AG04450 (cell line): ENCODE results near the gene PIGH. TPM values are rescaled to one million over a fixed set of nuclear protein-coding genes. Genes with fewer than 3 reads are reported as not detected.

Experiments used
- CTCF ChIA-PET: fragments of 300-600, 350-600 bp; formaldehyde crosslinking; extraction: SDS; loops from one replicate; lab custom pipeline; 2022; ENCODE audit warnings: antibody characterized with exemption, inconsistent platforms; lab: Charles Lee
- POLR2A ChIA-PET: fragments of 350-600 bp; formaldehyde crosslinking; extraction: SDS; loops from one replicate; lab custom pipeline; 2021; ENCODE audit warnings: antibody characterized with exemption, inconsistent platforms; lab: Yijun Ruan, JAX
- DNase-seq: peaks from one replicate; pipeline ENCODE4 v3.0.0-alpha.2; 2011; ENCODE audit warnings: low read depth, low spot score
- H3K27ac ChIP-seq: one replicate; pipeline ENCODE4 v1.5.1; 2012; ENCODE audit warnings: low read depth, low read length, control low read depth
- H3K27me3 ChIP-seq: one replicate; pipeline ENCODE4 v1.6.0; 2012; ENCODE audit warnings: low read length; ENCODE audit not compliant: control insufficient read depth, insufficient read depth
- H3K4me3 ChIP-seq: 2 replicates; pipeline ENCODE4 v1.5.1; 2011; ENCODE audit warnings: mild to moderate bottlenecking, low read depth, low read length, control low read depth
- H3K9me3 ChIP-seq: 2 replicates; pipeline ENCODE4 v1.5.1; 2012; ENCODE audit warnings: low read length; ENCODE audit not compliant: control insufficient read depth, insufficient read depth
- polyA plus RNA-seq: library from polyadenylated mRNA; depleted of rRNA; stranded (reverse); fragments of >200 nt; gene quantifications from 2 replicates; pipeline ENCODE4 v1.2.3, GENCODE V29; 2011
- TF ChIP-seq, protein P1 (sequence below): IDR thresholded peaks from 2 replicates; pipeline ENCODE4 v1.5.1; 2011; ENCODE audit warnings: low read depth, low read length, control low read depth, inconsistent platforms

Gene PIGH
- polyA plus RNA-seq, 1 experiment: 17.6 TPM

DNA sequence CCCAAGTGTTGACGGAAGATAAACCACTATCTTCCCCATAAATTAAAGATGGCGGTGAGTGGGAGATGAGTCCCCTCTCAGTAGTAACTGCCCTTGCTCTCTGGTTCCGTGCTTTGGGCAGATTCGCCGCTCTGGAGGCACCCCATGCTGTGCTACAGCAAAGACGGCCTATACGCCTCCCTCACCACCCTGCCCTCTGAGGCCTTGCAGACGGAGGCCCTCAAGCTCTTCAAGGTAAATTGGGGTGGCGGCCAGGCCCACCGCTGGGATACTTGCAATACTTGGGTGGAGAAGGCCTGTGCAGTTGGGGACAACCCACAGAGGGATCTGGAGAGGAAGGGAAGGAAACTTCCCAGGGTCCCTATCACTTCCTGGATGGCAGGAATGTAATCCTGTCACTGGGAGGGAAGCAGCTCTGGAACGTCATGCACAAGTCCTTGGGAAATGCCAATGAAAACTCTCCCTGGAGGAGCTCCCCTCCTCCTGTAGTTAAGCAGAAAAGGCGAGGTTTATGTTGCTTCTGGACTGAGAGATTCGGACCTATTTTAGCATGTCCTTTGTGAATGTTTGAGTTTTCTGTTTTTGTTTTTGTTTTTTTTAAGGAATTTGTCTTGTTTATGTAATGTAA lies 22.8 kb downstream of the PIGH start:
- H3K9me3 ChIP-seq: no peaks in the 10 kb centered on the region
- peaks cover 11% of the 10 kb centered on the region for H3K27me3 ChIP-seq
- TF ChIP-seq, protein P1, sequence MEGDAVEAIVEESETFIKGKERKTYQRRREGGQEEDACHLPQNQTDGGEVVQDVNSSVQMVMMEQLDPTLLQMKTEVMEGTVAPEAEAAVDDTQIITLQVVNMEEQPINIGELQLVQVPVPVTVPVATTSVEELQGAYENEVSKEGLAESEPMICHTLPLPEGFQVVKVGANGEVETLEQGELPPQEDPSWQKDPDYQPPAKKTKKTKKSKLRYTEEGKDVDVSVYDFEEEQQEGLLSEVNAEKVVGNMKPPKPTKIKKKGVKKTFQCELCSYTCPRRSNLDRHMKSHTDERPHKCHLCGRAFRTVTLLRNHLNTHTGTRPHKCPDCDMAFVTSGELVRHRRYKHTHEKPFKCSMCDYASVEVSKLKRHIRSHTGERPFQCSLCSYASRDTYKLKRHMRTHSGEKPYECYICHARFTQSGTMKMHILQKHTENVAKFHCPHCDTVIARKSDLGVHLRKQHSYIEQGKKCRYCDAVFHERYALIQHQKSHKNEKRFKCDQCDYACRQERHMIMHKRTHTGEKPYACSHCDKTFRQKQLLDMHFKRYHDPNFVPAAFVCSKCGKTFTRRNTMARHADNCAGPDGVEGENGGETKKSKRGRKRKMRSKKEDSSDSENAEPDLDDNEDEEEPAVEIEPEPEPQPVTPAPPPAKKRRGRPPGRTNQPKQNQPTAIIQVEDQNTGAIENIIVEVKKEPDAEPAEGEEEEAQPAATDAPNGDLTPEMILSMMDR: no peak
- no peak overlapping the region for H3K27ac ChIP-seq
- no peak overlapping the region for H3K4me3 ChIP-seq
- ChIA-PET POLR2A (no interaction called here), CTCF (interaction anchor here (1.1 to 3.3 kb wide), 2 partner anchors 51 to 150 kb away, joined by 3 to 8 read pairs; no protein-coding TSS in a partner anchor)
- no peak for DNase-seq

DNA sequence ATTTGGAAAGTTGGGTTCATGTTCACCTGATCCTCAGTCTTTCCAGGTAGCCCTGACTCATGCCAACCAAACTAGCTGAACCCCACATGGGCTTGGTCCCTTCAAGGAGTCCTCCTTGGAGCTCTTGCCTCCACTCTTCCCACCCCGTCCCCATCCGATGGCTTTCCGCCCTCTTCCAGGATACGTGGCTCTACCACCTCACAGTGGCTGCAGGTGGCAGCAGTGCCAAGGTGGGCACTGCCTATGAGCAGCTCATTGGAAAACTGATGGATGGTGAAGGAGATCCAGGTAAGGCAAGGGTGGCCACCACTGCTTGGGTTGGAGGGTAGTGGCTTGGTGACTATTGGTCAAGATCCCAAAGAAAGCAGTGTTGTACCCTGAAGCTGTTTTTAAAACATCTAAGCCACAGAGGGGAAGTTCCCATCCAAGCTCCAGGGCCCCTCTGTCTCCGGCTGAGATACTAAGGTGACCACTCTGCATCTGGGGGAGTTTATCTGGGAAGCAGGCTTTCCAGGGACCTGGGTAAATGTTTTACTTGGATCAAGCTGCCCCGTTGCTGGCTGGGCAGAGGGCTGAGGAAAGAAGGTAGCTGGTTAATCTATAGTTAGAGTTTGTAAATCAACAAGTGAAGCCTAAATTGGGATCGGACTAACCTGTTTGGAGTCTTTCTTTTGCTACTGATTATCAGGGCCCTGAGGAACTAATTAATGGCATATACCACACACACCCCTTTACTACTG lies 23.7 kb downstream of the PIGH start:
- TF ChIP-seq, protein P1: no peak
- H3K27ac ChIP-seq: no peak overlapping the region
- H3K9me3 ChIP-seq: no peaks in the 10 kb centered on the region
- ChIA-PET POLR2A (no interaction called here), CTCF (interaction anchor here (0.9 to 3.3 kb wide), 3 partner anchors 8 to 149 kb away, joined by 3 to 8 read pairs (median 3); no protein-coding TSS in a partner anchor)
- no peak for DNase-seq
- H3K4me3 ChIP-seq: no peak overlapping the region
- peaks cover 9% of the 10 kb centered on the region for H3K27me3 ChIP-seq

DNA sequence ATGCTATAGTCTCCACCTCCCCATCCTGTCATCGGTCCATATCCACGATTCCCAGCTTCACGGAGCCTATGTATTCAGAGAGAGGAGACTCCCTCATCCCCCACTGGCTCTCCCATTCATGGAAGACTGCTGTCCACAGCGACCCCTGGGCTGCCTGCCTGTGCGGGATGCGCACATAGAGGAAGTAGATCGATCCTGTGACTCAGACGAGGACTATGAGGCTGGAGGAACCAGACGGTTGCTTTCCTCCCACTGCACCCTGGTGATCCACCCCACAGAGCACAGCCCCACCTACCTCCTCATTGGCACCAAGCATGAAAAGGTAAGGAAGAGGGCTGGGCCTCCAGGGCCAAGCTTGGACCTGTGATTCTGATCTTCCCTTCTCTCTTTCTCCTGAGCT lies 24.4 kb downstream of the PIGH start:
- DNase-seq: no peak
- Histone ChIP-seq H3K27me3 (peaks cover 9% of the 10 kb centered on the region), H3K4me3 (no peak overlapping the region), H3K27ac (no peak overlapping the region), H3K9me3 (no peaks in the 10 kb centered on the region)
- ChIA-PET POLR2A (no interaction called here), CTCF (interaction anchor here (0.9 to 3.3 kb wide), 2 partner anchors 9 to 148 kb away, joined by 3 to 8 read pairs; no protein-coding TSS in a partner anchor)
- TF ChIP-seq, protein P1: no peak

DNA sequence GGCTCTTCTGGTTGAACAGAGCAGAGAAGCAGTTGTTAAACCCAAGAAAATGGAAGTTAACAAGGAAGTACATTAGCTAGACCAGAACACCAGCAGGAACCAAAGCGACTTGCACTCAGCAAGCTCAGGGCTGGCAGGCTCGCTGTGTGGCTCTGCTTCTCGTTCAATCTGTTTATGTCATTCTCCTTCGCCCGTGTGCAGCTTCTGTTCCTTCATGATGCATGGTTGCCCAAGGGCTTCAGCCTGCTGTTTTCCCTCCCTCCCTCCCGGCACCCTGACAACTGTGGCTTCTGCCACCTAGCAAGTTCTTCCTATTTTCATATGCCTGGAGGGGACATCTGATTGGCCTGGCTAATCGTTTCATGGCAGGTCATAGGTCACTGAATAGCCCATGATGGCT lies 25.3 kb downstream of the PIGH start:
- TF ChIP-seq, protein P1: no peak
- CTCF ChIA-PET: interaction anchor here (0.9 kb wide), 1 partner anchor 1215 kb away, joined by 3 read pairs; no protein-coding TSS in a partner anchor
- DNase-seq: no peak
- POLR2A ChIA-PET: no interaction called here
- Histone ChIP-seq H3K27me3 (peaks cover 9% of the 10 kb centered on the region), H3K4me3 (no peak overlapping the region), H3K9me3 (no peaks in the 10 kb centered on the region), H3K27ac (no peak overlapping the region)

DNA sequence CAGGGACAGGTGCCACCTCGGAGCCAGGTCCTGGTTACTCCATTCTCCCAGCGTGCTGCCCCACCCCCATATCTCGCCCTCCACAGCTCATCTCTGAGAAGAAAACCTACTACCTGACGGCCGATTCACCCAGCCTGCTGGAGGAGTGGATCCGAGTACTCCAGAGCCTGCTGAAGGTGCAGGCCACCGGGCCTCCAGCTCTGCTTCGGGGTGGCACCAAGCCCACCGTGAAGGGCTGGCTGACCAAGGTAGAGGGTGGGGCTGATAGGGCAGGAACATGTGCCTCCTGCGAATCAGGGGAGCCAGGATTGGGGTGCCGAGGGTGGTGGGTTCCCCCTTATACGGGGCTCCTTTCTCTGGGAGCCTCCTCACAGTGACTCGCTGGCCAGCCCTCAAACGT lies 25.9 kb downstream of the PIGH start:
- TF ChIP-seq, protein P1: no peak
- no peak for DNase-seq
- no peak overlapping the region for H3K4me3 ChIP-seq
- POLR2A ChIA-PET: no interaction called here
- no peaks in the 10 kb centered on the region for H3K9me3 ChIP-seq
- no peak overlapping the region for H3K27ac ChIP-seq
- CTCF ChIA-PET: interaction anchor here (0.9 kb wide), 1 partner anchor 1214 kb away, joined by 3 read pairs; no protein-coding TSS in a partner anchor
- H3K27me3 ChIP-seq: peaks cover 12% of the 10 kb centered on the region
